Hepatocyte (in vitro differentiated cells): ENCODE data around the gene STON1. TPM values are rescaled to one million over a fixed set of nuclear protein-coding genes. Genes with fewer than 3 reads are reported as not detected.
"Not testable (repeated sequence)": the region's sequence is repeated elsewhere in the genome, so short reads cannot be mapped to it uniquely, and the experiment has no call there.

Experiments
- DNase-seq: peaks from one replicate; pipeline ENCODE4 v3.0.0-alpha.2; 2016; ENCODE audit warnings: low spot score
- H2AFZ ChIP-seq: fragments of 200-600 bp; sonication (generic); 2 replicates; pipeline ENCODE4 v1.6.0; 2016; ENCODE audit warnings: antibody characterized with exemption, mild to moderate bottlenecking
- H3K27ac ChIP-seq: fragments of 200-600 bp; sonication (generic); 2 replicates; pipeline ENCODE4 v1.5.1; 2016; ENCODE audit warnings: mild to moderate bottlenecking
- H3K27me3 ChIP-seq: fragments of 200-600 bp; sonication (generic); 2 replicates; pipeline ENCODE4 v1.6.1; 2016
- H3K36me3 ChIP-seq: fragments of 200-600 bp; sonication (generic); replicated peaks from 2 replicates; pipeline ENCODE4 v1.5.1; 2016; ENCODE audit warnings: low read depth; ENCODE audit not compliant: insufficient read depth
- H3K4me1 ChIP-seq: fragments of 200-600 bp; sonication (generic); 2 replicates; pipeline ENCODE4 v1.5.1; 2016; ENCODE audit warnings: mild to moderate bottlenecking, moderate library complexity; ENCODE audit not compliant: insufficient read depth
- H3K4me2 ChIP-seq: fragments of 200-600 bp; sonication (generic); 2 replicates; pipeline ENCODE4 v1.6.0; 2016
- H3K4me3 ChIP-seq: fragments of 200-600 bp; sonication (generic); 2 replicates; pipeline ENCODE4 v1.5.1; 2016; ENCODE audit warnings: mild to moderate bottlenecking
- H3K79me2 ChIP-seq: fragments of 200-600 bp; sonication (generic); 2 replicates; pipeline ENCODE4 v1.6.0; 2017; ENCODE audit warnings: mild to moderate bottlenecking
- H3K9me2 ChIP-seq: fragments of 200-600 bp; sonication (generic); replicated peaks from 2 replicates; pipeline ENCODE4 v1.6.0; 2017; ENCODE audit warnings: mild to moderate bottlenecking; ENCODE audit not compliant: insufficient read depth
- H3K9me3 ChIP-seq: fragments of 200-600 bp; sonication (generic); 2 replicates; pipeline ENCODE4 v1.5.1; 2016; ENCODE audit warnings: low read depth, mild to moderate bottlenecking
- H4K20me1 ChIP-seq: fragments of 200-600 bp; sonication (generic); 2 replicates; pipeline ENCODE4 v1.6.0; 2016; ENCODE audit warnings: mild to moderate bottlenecking; ENCODE audit not compliant: insufficient read depth, poor library complexity, severe bottlenecking
- EZH2 ChIP-seq: fragments of 200-600 bp; sonication (generic); IDR thresholded peaks from 2 replicates; pipeline ENCODE4 v1.6.1; 2016; ENCODE audit warnings: antibody characterized with exemption, mild to moderate bottlenecking, borderline replicate concordance
- EZH2phosphoT487 ChIP-seq: fragments of 200-600 bp; sonication (generic); IDR thresholded peaks from one replicate; pipeline ENCODE4 v1.6.1; 2018; ENCODE audit warnings: antibody characterized with exemption, mild to moderate bottlenecking, low read depth, moderate library complexity; ENCODE audit not compliant: unreplicated experiment, severe bottlenecking
- WGBS: methylation state at CpG from one replicate; pipeline ENCODE4 v1.1.6; 2016; ENCODE audit warnings: low lambda C conversion rate; ENCODE audit errors: missing lambda C conversion rate; 5-methylcytosine and 5-hydroxymethylcytosine counted together
- polyA plus RNA-seq: library from polyadenylated mRNA; unstranded; fragments of >200 nt; fragmentation: Nextera tagmentation; extraction: Ambion mirVana; gene quantifications from 2 replicates; pipeline ENCODE4 v1.2.1, GENCODE V29; 2016
- total RNA-seq: library from RNA; depleted of rRNA; stranded (reverse); fragments of >200 nt; gene quantifications from 2 replicates; pipeline ENCODE4 v1.2.3, GENCODE V29; 2014
- TF ChIP-seq, protein P1 (sequence below): fragments of 200-600 bp; sonication (generic); IDR thresholded peaks from 2 replicates; pipeline ENCODE4 v1.5.1; 2016; ENCODE audit warnings: antibody characterized with exemption, mild to moderate bottlenecking; ENCODE audit not compliant: poor library complexity

STON1 gene
- total and polyA plus RNA-seq, 2 experiments from 2014 or later, result 12.2 to 22.0 TPM

DNA sequence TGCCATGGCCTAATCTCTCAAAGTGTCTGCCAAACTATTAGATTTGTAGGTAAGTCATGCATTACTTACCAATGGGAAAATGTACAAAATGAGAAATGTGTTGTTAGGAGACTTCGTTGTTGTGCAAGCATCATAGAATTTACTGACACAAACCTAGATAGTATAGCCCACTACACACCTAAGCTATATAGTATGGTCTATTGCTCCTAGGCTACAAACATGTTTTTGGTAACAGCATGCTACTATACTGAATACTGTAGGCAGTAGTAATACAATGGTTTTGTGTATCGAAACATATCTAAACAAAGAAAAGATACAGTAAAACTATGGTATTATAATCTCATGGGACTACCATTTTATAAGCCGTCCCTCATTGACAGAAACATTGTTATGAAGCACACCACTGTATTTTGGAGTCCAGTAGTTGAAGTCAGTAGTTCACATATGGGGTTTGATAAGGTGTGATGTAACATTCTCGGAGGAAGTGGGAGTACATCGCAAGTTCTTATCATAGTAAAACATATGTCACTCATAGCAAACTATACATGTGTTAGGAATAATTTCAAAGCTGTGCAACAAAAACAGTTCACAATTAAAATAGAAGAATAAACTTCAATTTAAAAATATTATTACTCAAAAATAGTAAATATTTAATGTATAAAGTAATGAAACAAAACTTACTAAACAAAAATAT is 75.7 kb downstream of the STON1 start:
- no peak overlapping the region for H2AFZ ChIP-seq
- no peak overlapping the region for H3K4me2 ChIP-seq
- no peak for DNase-seq
- no peaks in the 10 kb centered on the region for H3K9me3 ChIP-seq
- H4K20me1 ChIP-seq, result no peaks in the 10 kb centered on the region
- H3K9me2 ChIP-seq, result no peaks in the 10 kb centered on the region
- H3K79me2 ChIP-seq, result no peaks in the 10 kb centered on the region
- no peaks in the 10 kb centered on the region for H3K36me3 ChIP-seq
- no peak overlapping the region for H3K27ac ChIP-seq
- no peaks in the 10 kb centered on the region for H3K4me1 ChIP-seq
- TF ChIP-seq EZH2 (no peak), EZH2phosphoT487 (no peak)
- TF ChIP-seq, protein P1, sequence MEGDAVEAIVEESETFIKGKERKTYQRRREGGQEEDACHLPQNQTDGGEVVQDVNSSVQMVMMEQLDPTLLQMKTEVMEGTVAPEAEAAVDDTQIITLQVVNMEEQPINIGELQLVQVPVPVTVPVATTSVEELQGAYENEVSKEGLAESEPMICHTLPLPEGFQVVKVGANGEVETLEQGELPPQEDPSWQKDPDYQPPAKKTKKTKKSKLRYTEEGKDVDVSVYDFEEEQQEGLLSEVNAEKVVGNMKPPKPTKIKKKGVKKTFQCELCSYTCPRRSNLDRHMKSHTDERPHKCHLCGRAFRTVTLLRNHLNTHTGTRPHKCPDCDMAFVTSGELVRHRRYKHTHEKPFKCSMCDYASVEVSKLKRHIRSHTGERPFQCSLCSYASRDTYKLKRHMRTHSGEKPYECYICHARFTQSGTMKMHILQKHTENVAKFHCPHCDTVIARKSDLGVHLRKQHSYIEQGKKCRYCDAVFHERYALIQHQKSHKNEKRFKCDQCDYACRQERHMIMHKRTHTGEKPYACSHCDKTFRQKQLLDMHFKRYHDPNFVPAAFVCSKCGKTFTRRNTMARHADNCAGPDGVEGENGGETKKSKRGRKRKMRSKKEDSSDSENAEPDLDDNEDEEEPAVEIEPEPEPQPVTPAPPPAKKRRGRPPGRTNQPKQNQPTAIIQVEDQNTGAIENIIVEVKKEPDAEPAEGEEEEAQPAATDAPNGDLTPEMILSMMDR, result no peak
- WGBS, result 92% methylated on average over 5 of the region's 5 CpGs
- no peak overlapping the region for H3K4me3 ChIP-seq
- H3K27me3 ChIP-seq, result no peaks in the 10 kb centered on the region

DNA sequence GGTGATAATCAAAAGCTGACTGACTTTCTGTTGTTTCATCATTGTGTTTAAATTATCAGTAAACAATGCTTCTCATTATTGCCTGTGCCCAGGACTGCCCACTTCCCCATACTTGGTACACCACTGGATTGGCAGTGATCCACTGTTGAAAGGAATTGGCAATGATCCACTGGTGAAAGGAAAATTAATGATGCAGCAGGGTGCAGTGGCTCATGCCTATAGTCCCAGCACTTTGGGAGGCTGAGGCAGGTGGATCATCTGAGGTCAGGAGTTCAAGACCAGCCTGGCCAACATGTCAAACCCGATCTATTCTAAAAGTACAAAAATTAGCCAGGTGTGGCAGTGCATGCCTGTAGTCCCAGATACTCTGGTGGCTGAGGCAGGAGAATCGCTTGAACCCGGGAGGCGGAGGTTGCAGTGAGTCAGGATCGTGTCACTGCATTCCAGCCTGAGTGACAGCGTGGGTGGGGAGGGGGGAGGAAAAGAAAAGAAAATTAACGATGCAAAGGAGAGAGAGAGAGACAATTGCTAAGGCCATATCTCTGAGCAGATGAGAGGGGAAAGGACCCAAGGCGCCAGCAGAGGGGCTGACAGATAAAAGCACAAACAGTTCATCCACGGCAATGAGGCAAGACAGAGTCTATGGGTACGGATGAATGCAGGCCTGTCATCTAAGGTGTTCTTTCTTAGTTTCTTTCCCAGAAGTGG is 77.5 kb downstream of the STON1 start:
- DNase-seq, result no peak
- Histone ChIP-seq H2AFZ (no peak overlapping the region), H3K36me3 (no peaks in the 10 kb centered on the region), H3K4me3 (no peak overlapping the region), H3K27ac (no peak overlapping the region), H3K9me2 (no peaks in the 10 kb centered on the region), H3K9me3 (no peaks in the 10 kb centered on the region), H3K4me2 (no peak overlapping the region), H3K79me2 (no peaks in the 10 kb centered on the region), H3K27me3 (no peaks in the 10 kb centered on the region), H3K4me1 (no peaks in the 10 kb centered on the region), H4K20me1 (no peaks in the 10 kb centered on the region)
- WGBS, result 82% methylated on average over 10 of the region's 10 CpGs
- no peak for TF ChIP-seq EZH2
- TF ChIP-seq EZH2phosphoT487, result no peak
- TF ChIP-seq, protein P1, result no peak

DNA sequence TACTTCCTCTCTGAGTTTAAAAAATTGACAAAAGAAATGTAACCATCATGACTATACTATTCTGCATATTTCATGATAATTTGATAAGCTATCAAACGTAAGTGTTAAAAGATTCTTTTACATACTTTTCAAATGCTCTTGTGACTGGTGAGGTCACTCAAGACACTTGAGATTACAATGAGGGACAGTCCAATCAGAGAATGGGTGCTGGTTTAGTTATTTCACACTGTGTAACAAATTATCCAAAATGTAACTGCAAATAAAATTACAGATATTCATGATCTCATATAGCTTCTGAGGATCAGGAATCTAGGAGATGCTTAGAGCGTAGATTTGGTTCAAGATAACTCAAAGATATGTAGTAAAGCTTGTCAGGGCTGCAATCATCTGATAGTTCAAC is 83.3 kb downstream of the STON1 start:
- Histone ChIP-seq H3K79me2 (no peaks in the 10 kb centered on the region), H3K9me3 (no peaks in the 10 kb centered on the region), H3K4me1 (no peaks in the 10 kb centered on the region), H4K20me1 (no peaks in the 10 kb centered on the region), H3K4me2 (no peak overlapping the region), H2AFZ (no peak overlapping the region), H3K27me3 (no peaks in the 10 kb centered on the region), H3K9me2 (no peaks in the 10 kb centered on the region), H3K27ac (no peak overlapping the region), H3K4me3 (no peak overlapping the region), H3K36me3 (no peaks in the 10 kb centered on the region)
- no peak for DNase-seq
- TF ChIP-seq EZH2, result no peak
- TF ChIP-seq, protein P1, result no peak
- no peak for TF ChIP-seq EZH2phosphoT487
- 90% methylated on average over 2 of the region's 2 CpGs for WGBS

DNA sequence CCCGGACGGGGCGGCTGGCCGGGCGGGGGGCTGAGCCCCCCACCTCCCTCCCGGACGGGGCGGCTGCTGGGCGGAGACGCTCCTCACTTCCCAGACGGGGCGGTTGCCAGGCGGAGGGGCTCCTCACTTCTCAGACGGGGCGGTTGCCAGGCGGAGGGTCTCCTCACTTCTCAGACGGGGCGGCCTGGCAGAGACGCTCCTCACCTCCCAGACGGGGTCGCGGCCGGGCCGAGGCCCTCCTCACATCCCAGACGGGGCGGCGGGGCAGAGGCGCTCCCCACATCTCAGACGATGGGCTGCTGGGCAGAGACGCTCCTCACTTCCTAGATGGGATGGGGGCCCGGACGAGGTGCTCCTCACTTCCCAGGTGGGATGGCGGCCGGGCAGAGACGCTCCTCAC is 84.6 kb downstream of the STON1 start:
- not testable (repeated sequence) for H4K20me1 ChIP-seq, H3K27ac ChIP-seq, H3K36me3 ChIP-seq, H3K79me2 ChIP-seq, H3K4me1 ChIP-seq, H3K4me3 ChIP-seq, H2AFZ ChIP-seq, H3K9me2 ChIP-seq, DNase-seq, H3K4me2 ChIP-seq, H3K9me3 ChIP-seq, H3K27me3 ChIP-seq
- 99% methylated on average over 12 of the region's 35 CpGs for WGBS
